Stimulated activated CD8-positive, alpha-beta memory T cell treated with anti-CD3 and anti-CD28 coated beads, Interleukin-7, amount 100 ng/mL, for 4 hours (primary cell): ENCODE results near the gene CKB.
"Not testable (repeated sequence)": the region's sequence is repeated elsewhere in the genome, so short reads cannot be mapped to it uniquely, and the experiment has no call there.

Experiments
- DNase-seq, 2 donors: peaks; one replicate each; pipeline ENCODE4 v3.0.0-alpha.2; 2020; ENCODE audit warnings: low read depth in 2 of 2

The CKB gene

GRCh38 chr14:103526247-103526913 lies 3.8 kb upstream of the CKB start:
- DNase-seq, result no peak

GRCh38 chr14:103525430-103526246 lies 3.0 kb upstream of the CKB start:
- DNase-seq, result not testable (repeated sequence)

GRCh38 chr14:103524002-103524935 lies 1.6 kb upstream of the CKB start:
- no peak for DNase-seq

GRCh38 chr14:103523575-103523954 lies 935 bp upstream of the CKB start:
- DNase-seq, result no peak

GRCh38 chr14:103521951-103522563 lies 573 bp downstream of the CKB start:
- DNase-seq, result no peak

GRCh38 chr14:103521438-103521950 lies 1.1 kb downstream of the CKB start:
- DNase-seq, result no peak

GRCh38 chr14:103520657-103521437 lies 1.8 kb downstream of the CKB start:
- DNase-seq, result peak; percentile 26 to 65

- no peak for DNase-seq
Measured at GRCh38 chr14:103520269-103520656, 2.4 kb downstream of the CKB start.

GRCh38 chr14:103519837-103520212 lies 2.8 kb downstream of the CKB start:
- DNase-seq, result no peak

- no peak for DNase-seq
Measured at GRCh38 chr14:103519043-103519836, 3.4 kb downstream of the CKB start.

- DNase-seq, result no peak
Measured at GRCh38 chr14:103518422-103519042, 4.1 kb downstream of the CKB start.

GRCh38 chr14:103517721-103518421 lies 4.8 kb downstream of the CKB start:
- DNase-seq, result no peak

- DNase-seq, result no peak
Measured at GRCh38 chr14:103517174-103517566, 5.5 kb downstream of the CKB start.

- no peak for DNase-seq
Measured at GRCh38 chr14:103516426-103517173, 6.0 kb downstream of the CKB start.

GRCh38 chr14:103514596-103515421 lies 7.8 kb downstream of the CKB start:
- no peak for DNase-seq

GRCh38 chr14:103512701-103513611 lies 9.7 kb downstream of the CKB start:
- no peak for DNase-seq
